Heart left ventricle (tissue), 16 donors: Measurements from ENCODE around the gene NID2. TPM values are rescaled to one million over a fixed set of nuclear protein-coding genes. Genes with fewer than 3 reads are reported as not detected.

ENCODE experiments used
- ATAC-seq, 4 donors: fragments of 200-7000 bp; cut with Tn5 transposase; one replicate each; pipeline ENCODE4 v1.9.1; 2020 to 2022; ENCODE audit warnings: moderate library complexity in 4 of 4, mild to moderate bottlenecking in 3 of 4, moderate number of reproducible peaks in 1 of 4
- DNase-seq, 5 donors: peaks; one replicate each; pipeline ENCODE4 v3.0.0-alpha.2; 2020
- H3K27ac ChIP-seq, 12 donors: fragments of 200-600 bp; sonication (generic) in 4 of 12; one replicate each; pipeline versions ENCODE4 v1.5.0 to v1.8.0; 2016 to 2022; ENCODE audit warnings: mild to moderate bottlenecking in 2 of 12
- H3K27me3 ChIP-seq, 9 donors: fragments of 200-600 bp; sonication (generic) in 2 of 9; one replicate each; pipeline versions ENCODE4 v1.5.1 to v1.8.0; 2016 to 2022; ENCODE audit warnings: mild to moderate bottlenecking in 3 of 9
- H3K36me3 ChIP-seq, 9 donors: fragments of 200-600 bp; sonication (generic) in 2 of 9; one replicate each; pipeline versions ENCODE4 v1.5.0 to v1.8.0; 2018 to 2022; ENCODE audit warnings: mild to moderate bottlenecking in 2 of 9
- H3K4me1 ChIP-seq, 12 donors: fragments of 200-600 bp; sonication (generic) in 4 of 12; one replicate each; pipeline versions ENCODE4 v1.5.0 to v1.8.0; 2016 to 2022; ENCODE audit warnings: mild to moderate bottlenecking in 3 of 12
- H3K4me3 ChIP-seq, 12 donors: fragments of 200-600 bp; sonication (generic) in 4 of 12; one replicate each; pipeline versions ENCODE4 v1.5.0 to v1.8.0; 2017 to 2022; ENCODE audit warnings: mild to moderate bottlenecking in 9 of 12, moderate library complexity in 4 of 12
- H3K9me3 ChIP-seq, 12 donors: fragments of 200-600 bp; sonication (generic) in 4 of 12; one replicate each; pipeline versions ENCODE4 v1.5.0 to v1.8.0; 2016 to 2022; ENCODE audit warnings: mild to moderate bottlenecking in 1 of 12
- POLR2A ChIP-seq, 2 donors: fragments of 450-650 bp; IDR thresholded peaks; one replicate each; pipeline ENCODE4 v1.6.1; 2017; ENCODE audit warnings: antibody characterized with exemption in 2 of 2, mild to moderate bottlenecking in 2 of 2, moderate library complexity in 2 of 2
- WGBS, 4 donors: extraction: QIAGEN DNeasy Blood & Tissue Kit in 2 of 4; methylation state at CpG; one replicate each; pipeline versions ENCODE4 v1.1.5 to v1.1.7; 2013 to 2018; 5-methylcytosine and 5-hydroxymethylcytosine counted together
- intact Hi-C, 10 donors: fragments of 100-400 bp; cut with DNase I; formaldehyde crosslinking; loops; one replicate each; pipeline versions ENCODE4 v1.11.1 to v1.14.2; 2022
- polyA plus RNA-seq, 2 donors: library from polyadenylated mRNA; stranded (reverse); fragments of 200-250 nt; gene quantifications; one replicate each; pipeline ENCODE4 v1.2.3, GENCODE V29; 2013
- total RNA-seq, 9 donors: library from RNA; depleted of rRNA in 2 of 9; stranded (reverse); fragments of >200 nt in 2 of 9; fragmentation: NEBNext Ultra II Directional in 3 of 9; extraction: Animal tissue kit (Norgen Biotek cat#: 25700) in 3 of 9; gene quantifications; one replicate each; pipeline versions ENCODE4 v1.1.0 to v1.2.4, GENCODE V29; 2016 to 2023
- TF ChIP-seq, protein P1 (sequence below), 12 donors: fragments of 200-600 bp; sonication (generic) in 4 of 12; IDR thresholded peaks; one replicate each; pipeline versions ENCODE4 v1.5.0 to v1.8.0; 2018 to 2022; ENCODE audit warnings: antibody characterized with exemption in 12 of 12, mild to moderate bottlenecking in 5 of 12
- donor health status: ischemic (EF 13 %, LVEDD 7.1; RV severe dilation, severe dysfunction).
- donor health status: healthy with polysubstance abuse.
- donor health status: DM: no; HTN: yes; CAD: no.
- donor health status: DM: no; HTN: no; CAD: no.
- donor health status: ischemic (EF 25% LVEDD 6.9; RV normal size, moderate dysfunction).
- donor health status: ischemic (EF 25% LVEDD 5.7; RV mildly dilated, moderate dysfunction).
- donor health status: healthy.
- donor health status: DM: yes; HTN: yes; CAD: no.
- donor health status: ischemic (EF 35%, LVEDD 5.7; RV mildly dilated, moderate dysfunction).
- donor health status: nonischemic (EF 11% LVEDD 7.7; RV severe dilation, severe dysfunction).
- donor health status: DM: yes; HTN: yes; CAD: no.
- donor health status: PGD.
- donor health status: ischemic (EF 29% LVEDD 5.4; RV normal size, mild dysfunction).
- donor health status: nonischemic (EF 23%, LVEDD 6.1; RV moderate dilation, normal function).

Gene NID2
- total and polyA plus RNA-seq, 11 donors, result 17.3 to 77.4 (median 40.6) TPM

DNA sequence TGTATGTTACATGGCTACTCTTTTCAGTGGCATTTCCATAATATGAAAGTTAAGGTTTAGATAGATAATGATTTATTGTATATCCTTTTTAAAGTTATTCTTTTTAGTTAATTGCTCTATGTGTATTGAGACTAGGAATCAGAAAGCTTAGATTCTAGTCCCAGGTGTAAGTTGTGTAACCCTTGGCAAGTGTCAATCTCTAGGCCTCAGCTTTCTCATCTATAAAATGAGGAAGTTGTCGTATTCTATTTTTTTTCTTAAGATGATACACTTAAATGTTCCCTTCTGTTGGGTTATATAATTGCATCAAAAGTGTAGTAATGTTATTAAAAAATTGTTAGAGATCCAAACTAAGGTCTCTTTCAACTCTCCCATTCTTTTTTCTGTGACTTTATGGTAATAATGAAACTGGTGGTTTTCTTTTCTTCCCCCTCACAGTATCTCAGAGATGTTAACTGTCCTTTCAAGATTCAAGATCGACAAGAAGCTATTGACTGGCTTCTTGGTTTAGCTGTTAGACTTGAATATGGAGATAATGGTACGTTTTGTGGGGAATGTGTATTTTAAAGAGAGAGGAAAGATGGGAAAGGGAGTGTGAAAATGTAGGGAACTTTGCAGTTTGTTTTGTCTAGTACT, 75.5 kb downstream of the NID2 start:
- TF ChIP-seq POLR2A (IDR thresholded peaks at IDR 0.05), result no peak
- TF ChIP-seq, protein P1, sequence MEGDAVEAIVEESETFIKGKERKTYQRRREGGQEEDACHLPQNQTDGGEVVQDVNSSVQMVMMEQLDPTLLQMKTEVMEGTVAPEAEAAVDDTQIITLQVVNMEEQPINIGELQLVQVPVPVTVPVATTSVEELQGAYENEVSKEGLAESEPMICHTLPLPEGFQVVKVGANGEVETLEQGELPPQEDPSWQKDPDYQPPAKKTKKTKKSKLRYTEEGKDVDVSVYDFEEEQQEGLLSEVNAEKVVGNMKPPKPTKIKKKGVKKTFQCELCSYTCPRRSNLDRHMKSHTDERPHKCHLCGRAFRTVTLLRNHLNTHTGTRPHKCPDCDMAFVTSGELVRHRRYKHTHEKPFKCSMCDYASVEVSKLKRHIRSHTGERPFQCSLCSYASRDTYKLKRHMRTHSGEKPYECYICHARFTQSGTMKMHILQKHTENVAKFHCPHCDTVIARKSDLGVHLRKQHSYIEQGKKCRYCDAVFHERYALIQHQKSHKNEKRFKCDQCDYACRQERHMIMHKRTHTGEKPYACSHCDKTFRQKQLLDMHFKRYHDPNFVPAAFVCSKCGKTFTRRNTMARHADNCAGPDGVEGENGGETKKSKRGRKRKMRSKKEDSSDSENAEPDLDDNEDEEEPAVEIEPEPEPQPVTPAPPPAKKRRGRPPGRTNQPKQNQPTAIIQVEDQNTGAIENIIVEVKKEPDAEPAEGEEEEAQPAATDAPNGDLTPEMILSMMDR (IDR thresholded peaks at IDR 0.05), result no peak
- ATAC-seq (no peak), DNase-seq (no peak)
- intact Hi-C loops, result loop anchor here in 2 of 10 donors (5.0 to 10.0 kb wide), 2 partner anchors 139 to 271 kb away; partner anchors contain the start of gene PTGDR (in 1 of the 2)
- peaks cover 0 to 62% (median 34%) of the 10 kb centered on the region in 12 donors for H3K4me1 ChIP-seq
- peak overlapping the region in 1 of 12 donors; percentile 35 for H3K27ac ChIP-seq
- peaks cover 0 to 65% (median 54%) of the 10 kb centered on the region in 9 donors for H3K36me3 ChIP-seq
- WGBS, 4 donors, result 69 to 83% (median 78%) methylated on average over 3 of the region's 3 CpGs
- no peak overlapping the region for H3K4me3 ChIP-seq
- no peaks in the 10 kb centered on the region for H3K27me3 ChIP-seq
- no peaks in the 10 kb centered on the region for H3K9me3 ChIP-seq

- Histone ChIP-seq H3K4me1 (peaks cover 0 to 54% (median 31%) of the 10 kb centered on the region in 12 donors), H3K27me3 (no peaks in the 10 kb centered on the region), H3K4me3 (peak overlapping the region in 11 of 12 donors; percentile 76 to 98 (median 88)), H3K36me3 (peaks cover 0 to 46% (median 43%) of the 10 kb centered on the region in 9 donors), H3K9me3 (no peaks in the 10 kb centered on the region), H3K27ac (peak overlapping the region in 3 of 12 donors; percentile 89 to 93 (median 90))
- TF ChIP-seq, protein P1 (IDR thresholded peaks at IDR 0.05), result no peak
- TF ChIP-seq POLR2A (IDR thresholded peaks at IDR 0.05), result no peak
- DNase-seq (no peak), ATAC-seq (no peak)
- intact Hi-C loops, result loop anchor here in 2 of 10 donors (5.0 to 10.0 kb wide), 2 partner anchors 142 to 274 kb away; partner anchors contain the start of gene PTGDR (in 1 of the 2)
- WGBS, 4 donors, result 74 to 75% (median 75%) methylated on average over 3 of the region's 3 CpGs
Measured at GRCh38 chr14:51990488-51990887, 78.4 kb downstream of the NID2 start.

- whole genome bisulfite sequencing, 4 donors, result 0 to 1% (median 0%) methylated on average over 50 to 72 of the region's 72 CpGs
- H3K4me1 ChIP-seq, result peaks cover 0 to 51% (median 27%) of the 10 kb centered on the region in 12 donors
- intact Hi-C loops, result loop anchor here in 5 of 10 donors (5.0 to 10.0 kb wide), 4 partner anchors 143 to 705 kb away; partner anchors contain the start of genes FRMD6 (in 1 of the 5) and PTGDR (in 1 of the 5)
Measured at GRCh38 chr14:51989293-51990234, 79.3 kb downstream of the NID2 start, which contains the start of gene RTRAF. Gene RTRAF, plus strand, starts transcription at chr14:51989546. Its CDS starts 94 bp downstream, at chr14:51989640.

More at GRCh38 chr14:51989293-51990234, 79.3 kb downstream of the NID2 start, which contains the start of gene RTRAF:
- Histone ChIP-seq H3K4me3 (peak within 1 kb of the TSS; percentile 58 to 98 (median 88)), H3K27me3 (no peaks in the 10 kb centered on the region), H3K9me3 (no peaks in the 10 kb centered on the region), H3K27ac (peak within 1 kb of the TSS; percentile 60 to 93 (median 86)), H3K36me3 (peaks cover 0 to 37% (median 34%) of the 10 kb centered on the region in 9 donors)
- ATAC-seq (peak; percentile 97 to 100 (median 99)), DNase-seq (peak; percentile 96 to 97 (median 96))
- TF ChIP-seq POLR2A (IDR thresholded peaks at IDR 0.05), result peak; percentile 49 to 90
- TF ChIP-seq, protein P1 (IDR thresholded peaks at IDR 0.05), result peak in 1 of 12 donors; percentile 16
